Upper lobe of left lung (tissue), 6 donors: Measurements from ENCODE around the gene FFAR2. TPM values are rescaled to one million over a fixed set of nuclear protein-coding genes. Genes with fewer than 3 reads are reported as not detected.

ENCODE experiments used
- ATAC-seq, 2 donors: fragments of 200-7000 bp; cut with Tn5 transposase; one replicate each; pipeline ENCODE4 v1.9.1; 2022; ENCODE audit warnings: mild to moderate bottlenecking in 2 of 2, moderate library complexity in 2 of 2; ENCODE audit not compliant: low FRiP score in 2 of 2
- DNase-seq, 2 donors: peaks; one replicate each; pipeline ENCODE4 v3.0.0-alpha.2; 2019 to 2020
- H3K27ac ChIP-seq, 4 donors: fragments of 200-600 bp; sonication (generic); one replicate each; pipeline ENCODE4 v1.5.1; 2016 to 2019
- H3K27me3 ChIP-seq, 4 donors: fragments of 200-600 bp; sonication (generic); one replicate each; pipeline ENCODE4 v1.5.1; 2017 to 2019
- H3K36me3 ChIP-seq, 4 donors: fragments of 200-600 bp; sonication (generic); one replicate each; pipeline ENCODE4 v1.5.1; 2016 to 2019
- H3K4me1 ChIP-seq, 4 donors: fragments of 200-600 bp; sonication (generic); one replicate each; pipeline ENCODE4 v1.5.1; 2018 to 2019
- H3K4me3 ChIP-seq, 4 donors: fragments of 200-600 bp; sonication (generic); one replicate each; pipeline ENCODE4 v1.5.1; 2017 to 2019; ENCODE audit warnings: mild to moderate bottlenecking in 2 of 4, moderate library complexity in 1 of 4
- H3K9me3 ChIP-seq, 4 donors: fragments of 200-600 bp; sonication (generic); one replicate each; pipeline ENCODE4 v1.5.1; 2018 to 2019
- EP300 ChIP-seq, 4 donors: sonication (generic); formaldehyde crosslinking; IDR thresholded peaks; one replicate each; pipeline ENCODE4 v1.5.1; 2017; ENCODE audit warnings: antibody characterized with exemption in 4 of 4, control low read depth in 2 of 4
- POLR2A ChIP-seq, 4 donors: fragments of 450-650 bp; IDR thresholded peaks; one replicate each; pipeline ENCODE4 v1.5.1; 2016 to 2017; ENCODE audit warnings: antibody characterized with exemption in 4 of 4, mild to moderate bottlenecking in 2 of 4
- POLR2AphosphoS5 ChIP-seq, 2 donors: sonication (generic); formaldehyde crosslinking; IDR thresholded peaks; one replicate each; pipeline ENCODE4 v1.5.1; 2017; ENCODE audit warnings: antibody characterized with exemption in 2 of 2
- WGBS, 2 donors: methylation state at CpG; one replicate each; pipeline ENCODE4 v1.1.5; 2017 to 2018; 5-methylcytosine and 5-hydroxymethylcytosine counted together
- small RNA-seq, 4 donors: library from RNA; depleted of rRNA; stranded (forward); fragments of <200 nt; gene quantifications; one replicate each; pipeline ENCODE3, GENCODE V24; 2016
- total RNA-seq, 6 donors: library from RNA; depleted of rRNA in 4 of 6; stranded (reverse); fragments of >200 nt in 4 of 6; gene quantifications; one replicate each; pipeline versions ENCODE4 v1.1.0 to v1.2.1, GENCODE V29; 2016 to 2021
- TF ChIP-seq, protein P1 (sequence below), 6 experiments: fragments of 450-650 bp in 4 of 6; fragments of 200-600 bp in 2 of 6; sonication (generic) in 2 of 6; IDR thresholded peaks; one replicate each; pipeline ENCODE4 v1.5.1; 2016 to 2019; ENCODE audit warnings: antibody characterized with exemption in 6 of 6
- donor health status: DM: no; HTN: no; CAD: no; lungs with moderate emphysema.
- donor health status: DM: no; HTN: yes; CAD: no; lungs with severe emphysema.

Gene FFAR2
- total RNA-seq, 6 donors from 2014 or later: 0.22 to 9.0 (median 2.1) TPM; not detected in 1

DNA sequence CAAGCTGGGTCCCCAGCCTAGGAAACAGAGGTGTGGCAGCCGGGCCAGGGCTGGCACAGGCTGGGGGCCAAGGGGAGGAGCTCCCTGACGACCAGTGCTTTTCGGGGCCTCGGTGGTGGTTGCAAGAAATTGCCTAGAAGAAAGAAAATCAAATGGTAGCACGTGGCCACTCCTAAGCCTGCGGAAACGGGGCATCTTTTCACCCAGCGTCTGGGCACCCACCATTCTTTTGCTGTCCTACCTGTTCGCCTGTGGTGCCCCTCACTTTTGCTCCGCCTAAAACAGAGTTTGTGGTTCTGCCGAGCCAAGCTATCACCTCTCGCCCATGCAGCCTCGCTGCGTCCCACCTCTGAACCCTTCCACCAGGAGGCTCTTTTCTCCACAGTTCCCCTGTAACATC, 49.3 kb downstream of the FFAR2 start:
- no peak overlapping the region for H3K4me3 ChIP-seq
- no peak for ATAC-seq
- no peaks in the 10 kb centered on the region for H3K9me3 ChIP-seq
- TF ChIP-seq EP300 (IDR thresholded peaks at IDR 0.05) (no peak), POLR2AphosphoS5 (IDR thresholded peaks at IDR 0.05) (no peak), POLR2A (IDR thresholded peaks at IDR 0.05) (no peak)
- TF ChIP-seq, protein P1, sequence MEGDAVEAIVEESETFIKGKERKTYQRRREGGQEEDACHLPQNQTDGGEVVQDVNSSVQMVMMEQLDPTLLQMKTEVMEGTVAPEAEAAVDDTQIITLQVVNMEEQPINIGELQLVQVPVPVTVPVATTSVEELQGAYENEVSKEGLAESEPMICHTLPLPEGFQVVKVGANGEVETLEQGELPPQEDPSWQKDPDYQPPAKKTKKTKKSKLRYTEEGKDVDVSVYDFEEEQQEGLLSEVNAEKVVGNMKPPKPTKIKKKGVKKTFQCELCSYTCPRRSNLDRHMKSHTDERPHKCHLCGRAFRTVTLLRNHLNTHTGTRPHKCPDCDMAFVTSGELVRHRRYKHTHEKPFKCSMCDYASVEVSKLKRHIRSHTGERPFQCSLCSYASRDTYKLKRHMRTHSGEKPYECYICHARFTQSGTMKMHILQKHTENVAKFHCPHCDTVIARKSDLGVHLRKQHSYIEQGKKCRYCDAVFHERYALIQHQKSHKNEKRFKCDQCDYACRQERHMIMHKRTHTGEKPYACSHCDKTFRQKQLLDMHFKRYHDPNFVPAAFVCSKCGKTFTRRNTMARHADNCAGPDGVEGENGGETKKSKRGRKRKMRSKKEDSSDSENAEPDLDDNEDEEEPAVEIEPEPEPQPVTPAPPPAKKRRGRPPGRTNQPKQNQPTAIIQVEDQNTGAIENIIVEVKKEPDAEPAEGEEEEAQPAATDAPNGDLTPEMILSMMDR (IDR thresholded peaks at IDR 0.05): no peak
- no peaks in the 10 kb centered on the region for H3K27me3 ChIP-seq
- peaks cover 5 to 8% (median 6%) of the 10 kb centered on the region in 4 donors for H3K4me1 ChIP-seq
- WGBS, 2 donors: 77 to 87% methylated on average over 14 of the region's 14 CpGs
- H3K27ac ChIP-seq: no peak overlapping the region
- peaks cover 0 to 2% (median 0%) of the 10 kb centered on the region in 4 donors for H3K36me3 ChIP-seq
- peak in 1 of 2 donors; percentile 53 for DNase-seq

DNA sequence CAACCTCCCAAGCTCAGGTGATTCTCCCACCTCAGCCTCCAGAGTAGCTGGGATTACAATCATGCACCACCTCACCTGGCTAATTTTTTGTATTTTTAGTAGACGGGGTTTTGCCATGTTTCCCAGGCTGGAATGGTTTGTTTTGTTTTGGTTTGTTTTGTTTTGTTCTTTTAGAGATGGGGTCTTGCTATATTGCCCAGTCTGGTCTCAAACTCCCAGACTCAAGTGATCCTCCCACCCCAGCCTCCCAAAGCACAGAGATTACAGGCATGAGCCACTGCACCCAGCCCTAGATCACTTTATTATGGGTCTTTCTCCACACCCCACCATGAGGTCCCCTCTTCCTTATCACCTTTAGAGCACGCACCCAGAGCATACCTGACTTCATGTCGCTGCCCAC, 50.2 kb downstream of the FFAR2 start:
- Histone ChIP-seq H3K4me1 (peaks cover 5 to 8% (median 6%) of the 10 kb centered on the region in 4 donors), H3K9me3 (no peaks in the 10 kb centered on the region), H3K4me3 (no peak overlapping the region), H3K27ac (no peak overlapping the region), H3K27me3 (no peaks in the 10 kb centered on the region), H3K36me3 (peaks cover 0 to 2% (median 0%) of the 10 kb centered on the region in 4 donors)
- DNase-seq (no peak), ATAC-seq (no peak)
- TF ChIP-seq POLR2AphosphoS5 (IDR thresholded peaks at IDR 0.05) (no peak), POLR2A (IDR thresholded peaks at IDR 0.05) (no peak), EP300 (IDR thresholded peaks at IDR 0.05) (no peak)
- TF ChIP-seq, protein P1 (IDR thresholded peaks at IDR 0.05): no peak
- 84 to 91% methylated on average over 3 of the region's 3 CpGs for WGBS, 2 donors

DNA sequence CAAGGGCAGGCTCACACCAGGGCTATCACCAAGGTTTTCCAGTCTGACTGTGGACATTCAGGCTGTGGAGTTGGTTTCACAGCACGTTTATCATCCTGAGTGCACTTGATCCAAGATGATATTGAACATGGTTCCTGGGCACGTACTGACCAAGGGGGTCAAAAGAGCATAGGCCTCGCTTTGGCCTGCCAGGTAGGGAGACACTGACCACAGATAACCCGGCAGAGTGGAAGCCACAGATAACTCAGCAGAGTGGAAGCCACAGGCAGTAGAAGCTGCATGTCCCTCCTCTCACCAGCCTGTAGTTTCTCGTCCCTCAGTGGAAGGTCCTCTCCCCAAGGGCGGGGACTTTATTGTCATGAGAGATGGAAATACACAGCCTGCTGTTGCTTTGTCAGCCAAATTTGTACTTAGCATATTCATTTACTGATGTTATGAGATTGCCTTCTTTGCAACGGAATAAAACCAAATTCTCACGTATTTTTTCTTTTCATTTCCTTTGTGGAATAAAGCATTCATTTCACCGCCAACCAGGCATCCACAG, 51.0 kb downstream of the FFAR2 start:
- no peaks in the 10 kb centered on the region for H3K27me3 ChIP-seq
- no peak for TF ChIP-seq POLR2A (IDR thresholded peaks at IDR 0.05)
- no peak for TF ChIP-seq POLR2AphosphoS5 (IDR thresholded peaks at IDR 0.05)
- no peak for TF ChIP-seq EP300 (IDR thresholded peaks at IDR 0.05)
- TF ChIP-seq, protein P1 (IDR thresholded peaks at IDR 0.05): no peak
- DNase-seq: no peak
- peaks cover 5 to 8% (median 6%) of the 10 kb centered on the region in 4 donors for H3K4me1 ChIP-seq
- H3K9me3 ChIP-seq: no peaks in the 10 kb centered on the region
- H3K27ac ChIP-seq: no peak overlapping the region
- 72 to 87% methylated on average over 8 to 9 of the region's 9 CpGs for WGBS, 2 donors
- peaks cover 0 to 2% (median 0%) of the 10 kb centered on the region in 4 donors for H3K36me3 ChIP-seq
- no peak for ATAC-seq
- H3K4me3 ChIP-seq: no peak overlapping the region

DNA sequence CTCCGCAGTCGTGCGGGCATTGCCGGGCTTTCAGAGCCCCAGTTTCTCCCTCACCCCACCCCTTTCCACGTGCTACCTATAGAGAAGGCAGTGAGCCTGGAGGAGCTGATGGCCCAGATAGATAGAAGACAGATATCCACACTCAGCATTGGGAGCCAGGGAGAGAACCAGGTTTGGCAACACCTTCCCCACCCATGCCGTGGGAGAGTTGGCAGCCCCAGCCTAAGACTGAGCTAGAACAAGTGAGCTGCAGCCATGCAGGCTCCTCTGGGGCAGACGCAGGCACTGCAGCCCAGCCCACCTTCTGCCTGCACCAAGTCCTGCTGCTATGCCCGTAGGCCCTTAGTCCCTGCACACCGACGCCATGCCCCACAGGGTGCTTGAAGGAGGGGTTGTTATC, 52.6 kb downstream of the FFAR2 start:
- Histone ChIP-seq H3K27me3 (no peaks in the 10 kb centered on the region), H3K4me1 (peaks cover 0 to 2% (median under 1%) of the 10 kb centered on the region in 4 donors), H3K27ac (no peak overlapping the region), H3K9me3 (no peaks in the 10 kb centered on the region), H3K36me3 (peaks cover 0 to 2% (median 0%) of the 10 kb centered on the region in 4 donors), H3K4me3 (no peak overlapping the region)
- TF ChIP-seq, protein P1 (IDR thresholded peaks at IDR 0.05): no peak
- TF ChIP-seq POLR2AphosphoS5 (IDR thresholded peaks at IDR 0.05) (no peak), EP300 (IDR thresholded peaks at IDR 0.05) (no peak), POLR2A (IDR thresholded peaks at IDR 0.05) (no peak)
- ATAC-seq (no peak), DNase-seq (no peak)
- 75 to 92% methylated on average over 2 to 10 of the region's 10 CpGs for WGBS, 2 donors

Small RNAs within 50 kb of the gene (small RNA-seq; reads per million reads assigned to genes)
- 0 reads per million in 4 donors for gene RN7SL491P

Other genes with a start within 250 kb of the FFAR2 start
- not detected for gene FAM187B, start 219.5 kb upstream of the FFAR2 start, total RNA-seq
- gene LSR, start 199.3 kb upstream of the FFAR2 start, total RNA-seq: 100 to 1,000 TPM in 1 of 6 donors, 10 to 100 TPM in 5; 54.5 to 151 (median 76.5) TPM
- gene USF2, start 179.3 kb upstream of the FFAR2 start, total RNA-seq: 100 to 1,000 TPM in 5 of 6 donors, 10 to 100 TPM in 1; 96.7 to 289 (median 175) TPM
- 1 to 10 TPM in 1 of 6 donors, under 1 TPM in 3, not detected in 2; 0.46 to 8.4 (median 0.76) TPM for gene HAMP, start 165.7 kb upstream of the FFAR2 start, total RNA-seq
- 1 to 10 TPM in 2 of 6 donors, under 1 TPM in 2, not detected in 2; 0.51 to 6.2 (median 2.2) TPM for gene MAG, start 156.1 kb upstream of the FFAR2 start, total RNA-seq
- 10 to 100 TPM in 5 of 6 donors, 1 to 10 TPM in 1; 8.8 to 36.7 (median 24.7) TPM for gene CD22, start 119.1 kb upstream of the FFAR2 start, total RNA-seq
- gene FFAR1, start 100.4 kb upstream of the FFAR2 start, total RNA-seq: under 1 TPM in 1 of 6 donors, not detected in 5; 0.17 TPM
- gene FFAR3, start 89.8 kb upstream of the FFAR2 start, total RNA-seq: under 1 TPM in 1 of 6 donors, not detected in 5; 0.24 TPM
- gene GPR42, start 77.2 kb upstream of the FFAR2 start, total RNA-seq: under 1 TPM in 2 of 6 donors, not detected in 4; 0.14 to 0.17 TPM
- gene KRTDAP, start 42.2 kb downstream of the FFAR2 start, total RNA-seq: under 1 TPM in 1 of 6 donors, not detected in 5; 0.61 TPM
- gene DMKN, start 65.4 kb downstream of the FFAR2 start, total RNA-seq: 100 to 1,000 TPM in 3 of 6 donors, 10 to 100 TPM in 3; 64.9 to 127 (median 101) TPM
- not detected for gene SBSN, start 80.1 kb downstream of the FFAR2 start, total RNA-seq
- not detected for gene GAPDHS, start 85.2 kb downstream of the FFAR2 start, total RNA-seq
- gene TMEM147, start 97.4 kb downstream of the FFAR2 start, total RNA-seq: 10 to 100 TPM; 25.1 to 94.2 (median 71.2) TPM
- not detected for gene ATP4A, start 115.4 kb downstream of the FFAR2 start, total RNA-seq
- not detected for gene PMIS2, start 137.9 kb downstream of the FFAR2 start, total RNA-seq
- 10 to 100 TPM in 4 of 6 donors, 1 to 10 TPM in 2; 5.6 to 32.5 (median 11.3) TPM for gene HAUS5, start 164.5 kb downstream of the FFAR2 start, total RNA-seq
- 10 to 100 TPM; 37.7 to 80.3 (median 71.3) TPM for gene RBM42, start 180.8 kb downstream of the FFAR2 start, total RNA-seq
- 1 to 10 TPM in 3 of 6 donors, under 1 TPM in 1, not detected in 2; 0.83 to 8.0 (median 1.8) TPM for gene ETV2, start 193.5 kb downstream of the FFAR2 start, total RNA-seq
- gene COX6B1, start 200.1 kb downstream of the FFAR2 start, total RNA-seq: 100 to 1,000 TPM in 5 of 6 donors, 10 to 100 TPM in 1; 90.1 to 290 (median 235) TPM
- not detected for gene UPK1A, start 218.3 kb downstream of the FFAR2 start, total RNA-seq